A549 (cell line): Measurements from ENCODE around the gene SVIL. TPM values are rescaled to one million over a fixed set of nuclear protein-coding genes. Genes with fewer than 3 reads are reported as not detected.
"Not testable (repeated sequence)": the region's sequence is repeated elsewhere in the genome, so short reads cannot be mapped to it uniquely, and the experiment has no call there.

Source experiments
- ATAC-seq, 2 experiments: fragments of 200-7000 bp in 1 of 2; fragments of >200 bp in 1 of 2; cut with Nextera tagmentation in 1 of 2; cut with Tn5 transposase in 1 of 2; 3 replicates each; pipeline versions ENCODE4 v1.8.0 to v1.9.1; 2018 to 2020; ENCODE audit warnings: mild to moderate bottlenecking in 1 of 2, moderate library complexity in 1 of 2
- CTCF ChIA-PET: fragments of 300-600 bp; sonication (Branson Sonifier 250); formaldehyde crosslinking; extraction: SDS; loops from one replicate; lab custom pipeline; 2021; ENCODE audit warnings: antibody characterized with exemption, inconsistent platforms; lab: Yijun Ruan, JAX
- POLR2A ChIA-PET: fragments of 350-600 bp; formaldehyde crosslinking; extraction: SDS; loops from one replicate; lab custom pipeline; 2021; ENCODE audit warnings: antibody characterized with exemption, inconsistent platforms; lab: Yijun Ruan, JAX
- DNase-seq, 2 experiments: peaks; one replicate each; pipeline versions ENCODE4 v3.0.0 to v3.0.0-alpha.2; 2011 to 2016; ENCODE audit warnings: low read depth in 1 of 2, low spot score in 1 of 2
- FAIRE-seq: peaks from 2 replicates; lab custom pipeline; 2011; peaks lifted over from hg19 to GRCh38; lab: Jason Lieb, UNC
- H3K27ac ChIP-seq, 2 experiments: fragments of >200 bp; sonication (Bioruptor Twin); formaldehyde crosslinking; 3 replicates each; pipeline ENCODE4 v1.5.1; 2016 to 2017
- H3K4me1 ChIP-seq: fragments of >200 bp; sonication (Bioruptor Twin); formaldehyde crosslinking; 3 replicates; pipeline ENCODE4 v1.6.1; 2016
- H3K4me2 ChIP-seq: fragments of >200 bp; sonication (Bioruptor Twin); formaldehyde crosslinking; 3 replicates; pipeline ENCODE4 v1.6.1; 2016
- H3K4me3 ChIP-seq: fragments of >200 bp; sonication (Bioruptor Twin); formaldehyde crosslinking; 3 replicates; pipeline ENCODE4 v1.5.1; 2016
- H3K9me3 ChIP-seq: fragments of >200 bp; sonication (Bioruptor Twin); formaldehyde crosslinking; 3 replicates; pipeline ENCODE4 v1.6.1; 2016
- CBX2 ChIP-seq: fragments of 200-600 bp; sonication (generic); IDR thresholded peaks from 2 replicates; pipeline ENCODE4 v1.6.1; 2016; ENCODE audit warnings: low read depth, mild to moderate bottlenecking, borderline replicate concordance
- CHD2 ChIP-seq: fragments of 150-350 bp; IDR thresholded peaks from 2 replicates; pipeline ENCODE4 v1.6.1; 2014; ENCODE audit warnings: low read length; ENCODE audit not compliant: partially characterized antibody
- CHD4 ChIP-seq: fragments of 200-600 bp; sonication (generic); IDR thresholded peaks from 2 replicates; pipeline ENCODE4 v1.6.1; 2016; ENCODE audit warnings: antibody characterized with exemption, mild to moderate bottlenecking, borderline replicate concordance
- EHF ChIP-seq: fragments of 250-450 bp; sonication (Bioruptor Pico); IDR thresholded peaks from 2 replicates; pipeline ENCODE4 v1.5.0; 2020; ENCODE audit warnings: mild to moderate bottlenecking
- ESRRA ChIP-seq: fragments of 150-350 bp; IDR thresholded peaks from 2 replicates; pipeline ENCODE4 v1.6.1; 2014; ENCODE audit warnings: mild to moderate bottlenecking, low read length, borderline replicate concordance
- HEYL ChIP-seq: fragments of 250-450 bp; sonication (Bioruptor Pico); IDR thresholded peaks from 2 replicates; pipeline ENCODE4 v1.8.0; 2021; ENCODE audit warnings: mild to moderate bottlenecking, moderate library complexity
- HOXA7 ChIP-seq: fragments of 250-450 bp; sonication (Bioruptor Pico); IDR thresholded peaks from 2 replicates; pipeline ENCODE4 v1.5.0; 2020; ENCODE audit warnings: mild to moderate bottlenecking, moderate library complexity
- JUN ChIP-seq, 2 experiments: fragments of >200 bp; sonication (Bioruptor Twin); formaldehyde crosslinking; IDR thresholded peaks; 2 replicates in 1 of 2; 3 replicates in 1 of 2; pipeline ENCODE4 v1.6.1; 2016 to 2017
- MAX ChIP-seq: IDR thresholded peaks from 2 replicates; pipeline ENCODE4 v1.6.1; 2012
- MAZ ChIP-seq: fragments of 150-350 bp; IDR thresholded peaks from 2 replicates; pipeline ENCODE4 v1.6.1; 2014; ENCODE audit warnings: antibody characterized with exemption, low read depth, low read length, borderline replicate concordance
- NPAS2 ChIP-seq: fragments of 250-450 bp; sonication (Bioruptor Pico); IDR thresholded peaks from 2 replicates; pipeline ENCODE4 v1.8.0; 2022; ENCODE audit warnings: mild to moderate bottlenecking, moderate library complexity, borderline replicate concordance
- POLR2AphosphoS2 ChIP-seq: conservative IDR thresholded peaks from 2 replicates; pipeline ENCODE4 v1.6.1; 2012; ENCODE audit warnings: low read length, improper control_type of control experiment, inconsistent platforms
- RAD21 ChIP-seq, 2 experiments: fragments of >200 bp in 1 of 2; sonication (Bioruptor Twin) in 1 of 2; formaldehyde crosslinking in 1 of 2; IDR thresholded peaks in 1 of 2; conservative IDR thresholded peaks in 1 of 2; 2 replicates in 1 of 2; 3 replicates in 1 of 2; pipeline ENCODE4 v1.6.1; 2012 to 2018; ENCODE audit warnings: inconsistent platforms in 1 of 2
- RCOR1 ChIP-seq: fragments of 150-350 bp; IDR thresholded peaks from 2 replicates; pipeline ENCODE4 v1.6.1; 2014; ENCODE audit warnings: antibody characterized with exemption, low read length, low read depth
- TFCP2L1 ChIP-seq: fragments of 250-450 bp; sonication (Bioruptor Pico); IDR thresholded peaks from 2 replicates; pipeline ENCODE4 v1.5.0; 2021; ENCODE audit warnings: mild to moderate bottlenecking
- ZFP36 ChIP-seq: fragments of 450-650 bp; IDR thresholded peaks from 2 replicates; pipeline ENCODE4 v1.6.1; 2014; ENCODE audit warnings: borderline replicate concordance; ENCODE audit not compliant: partially characterized antibody
- ZNF302 ChIP-seq: fragments of 250-450 bp; sonication (Bioruptor Pico); IDR thresholded peaks from 2 replicates; pipeline ENCODE4 v1.9.0; 2021; ENCODE audit warnings: inconsistent platforms, mild to moderate bottlenecking, moderate library complexity
- ZSCAN20 ChIP-seq: fragments of 250-450 bp; sonication (Bioruptor Pico); IDR thresholded peaks from 2 replicates; pipeline ENCODE4 v1.8.0; 2022; ENCODE audit warnings: mild to moderate bottlenecking, moderate library complexity
- WGBS: methylation state at CpG from one replicate; pipeline ENCODE4 v1.1.6; 2017; ENCODE audit errors: missing lambda C conversion rate; 5-methylcytosine and 5-hydroxymethylcytosine counted together
- polyA plus RNA-seq, 4 experiments: library from polyadenylated mRNA; depleted of rRNA in 3 of 4; stranded (reverse); fragments of >200 nt; fragmentation: RNase III in 1 of 4; extraction: RNeasy Plus Mini Kit Qiagen cat#74134 plus additional on column Dnase treatment in 1 of 4; gene quantifications; 2 replicates in 3 of 4; 3 replicates in 1 of 4; pipeline ENCODE4 v1.2.3, GENCODE V29; 2011 to 2017
- TF ChIP-seq, protein P1 (sequence below): IDR thresholded peaks from 2 replicates; pipeline ENCODE4 v1.6.1; 2012
- TF ChIP-seq, protein P2 (sequence below): fragments of 250-450 bp; sonication (Bioruptor Pico); IDR thresholded peaks from 2 replicates; pipeline ENCODE4 v1.5.0; 2020; ENCODE audit warnings: low read depth, mild to moderate bottlenecking, moderate library complexity
- TF ChIP-seq, protein P3 (sequence below): fragments of >200 bp; sonication (Bioruptor Twin); formaldehyde crosslinking; IDR thresholded peaks from 3 replicates; pipeline ENCODE4 v1.6.1; 2016
- TF ChIP-seq, protein P4 (sequence below): fragments of 450-650 bp; IDR thresholded peaks from 2 replicates; pipeline ENCODE4 v1.6.1; 2014; ENCODE audit warnings: antibody characterized with exemption

SVIL gene
- polyA plus RNA-seq, 2 of the 4 experiments (the other 2 are of a cell fraction): 12.0 to 20.4 TPM

GRCh38 chr10:29492774-29493173, 142.0 kb downstream of the SVIL start:
- Histone ChIP-seq H3K9me3 (no peaks in the 10 kb centered on the region), H3K4me3 (no peak overlapping the region), H3K4me2 (no peak overlapping the region), H3K27ac (no peak overlapping the region), H3K4me1 (no peaks in the 10 kb centered on the region)
- no peak for FAIRE-seq
- ChIA-PET CTCF (interaction anchor here (0.7 to 1.1 kb wide), 2 partner anchors 10 to 43 kb away, joined by 3 read pairs; no protein-coding TSS in a partner anchor), POLR2A (no interaction called here)
- DNase-seq: no peak
- ATAC-seq: no peak
- WGBS: 93% methylated on average over 11 of the region's 11 CpGs
- TF ChIP-seq, protein P1, sequence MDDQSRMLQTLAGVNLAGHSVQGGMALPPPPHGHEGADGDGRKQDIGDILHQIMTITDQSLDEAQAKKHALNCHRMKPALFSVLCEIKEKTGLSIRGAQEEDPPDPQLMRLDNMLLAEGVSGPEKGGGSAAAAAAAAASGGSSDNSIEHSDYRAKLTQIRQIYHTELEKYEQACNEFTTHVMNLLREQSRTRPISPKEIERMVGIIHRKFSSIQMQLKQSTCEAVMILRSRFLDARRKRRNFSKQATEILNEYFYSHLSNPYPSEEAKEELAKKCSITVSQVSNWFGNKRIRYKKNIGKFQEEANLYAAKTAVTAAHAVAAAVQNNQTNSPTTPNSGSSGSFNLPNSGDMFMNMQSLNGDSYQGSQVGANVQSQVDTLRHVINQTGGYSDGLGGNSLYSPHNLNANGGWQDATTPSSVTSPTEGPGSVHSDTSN: no peak
- TF ChIP-seq JUN (IDR thresholded peaks at IDR 0.05) (no peak), RCOR1 (no peak), ESRRA (no peak), HOXA7 (CRISPR knock-in tag) (no peak), EHF (CRISPR knock-in tag) (no peak), CBX2 (no peak), POLR2AphosphoS2 (no peak), HEYL (CRISPR knock-in tag) (no peak), ZFP36 (no peak), CHD2 (no peak)
- TF ChIP-seq, protein P2, sequence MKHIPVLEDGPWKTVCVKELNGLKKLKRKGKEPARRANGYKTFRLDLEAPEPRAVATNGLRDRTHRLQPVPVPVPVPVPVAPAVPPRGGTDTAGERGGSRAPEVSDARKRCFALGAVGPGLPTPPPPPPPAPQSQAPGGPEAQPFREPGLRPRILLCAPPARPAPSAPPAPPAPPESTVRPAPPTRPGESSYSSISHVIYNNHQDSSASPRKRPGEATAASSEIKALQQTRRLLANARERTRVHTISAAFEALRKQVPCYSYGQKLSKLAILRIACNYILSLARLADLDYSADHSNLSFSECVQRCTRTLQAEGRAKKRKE (CRISPR knock-in tag): no peak
- TF ChIP-seq, protein P3, sequence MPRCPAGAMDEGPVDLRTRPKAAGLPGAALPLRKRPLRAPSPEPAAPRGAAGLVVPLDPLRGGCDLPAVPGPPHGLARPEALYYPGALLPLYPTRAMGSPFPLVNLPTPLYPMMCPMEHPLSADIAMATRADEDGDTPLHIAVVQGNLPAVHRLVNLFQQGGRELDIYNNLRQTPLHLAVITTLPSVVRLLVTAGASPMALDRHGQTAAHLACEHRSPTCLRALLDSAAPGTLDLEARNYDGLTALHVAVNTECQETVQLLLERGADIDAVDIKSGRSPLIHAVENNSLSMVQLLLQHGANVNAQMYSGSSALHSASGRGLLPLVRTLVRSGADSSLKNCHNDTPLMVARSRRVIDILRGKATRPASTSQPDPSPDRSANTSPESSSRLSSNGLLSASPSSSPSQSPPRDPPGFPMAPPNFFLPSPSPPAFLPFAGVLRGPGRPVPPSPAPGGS: no peak

DNA sequence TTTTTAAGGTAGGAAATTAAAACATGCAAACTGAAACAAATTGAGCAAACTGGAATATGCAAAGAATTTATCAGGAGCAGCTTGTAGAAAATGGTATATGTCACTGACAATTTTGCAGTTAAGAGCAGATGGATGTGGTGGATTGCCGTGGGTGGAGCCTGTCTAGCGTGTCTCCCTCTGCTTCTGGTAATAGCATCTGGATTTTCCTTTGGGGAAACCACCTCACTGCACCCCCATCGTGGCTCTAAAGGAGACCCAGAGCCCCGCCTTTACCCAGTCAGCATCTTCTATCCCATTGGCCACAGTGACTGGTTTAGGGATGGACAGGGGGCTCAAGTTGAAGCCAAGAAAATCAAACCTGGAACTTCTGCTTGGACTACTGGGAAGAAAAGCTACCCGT, 142.9 kb downstream of the SVIL start:
- FAIRE-seq (no peak), ATAC-seq (no peak), DNase-seq (no peak)
- Histone ChIP-seq H3K4me3 (no peak overlapping the region), H3K9me3 (no peaks in the 10 kb centered on the region), H3K4me1 (no peaks in the 10 kb centered on the region), H3K4me2 (no peak overlapping the region), H3K27ac (no peak overlapping the region)
- TF ChIP-seq JUN (IDR thresholded peaks at IDR 0.05) (no peak), MAZ (no peak), ZNF302 (CRISPR knock-in tag) (no peak), ZSCAN20 (no peak), CHD4 (no peak), ESRRA (no peak), RAD21 (conservative IDR thresholded peaks at IDR 0.05 in 1 of 2, IDR thresholded peaks at IDR 0.05 in 1 of 2) (no peak), TFCP2L1 (CRISPR knock-in tag) (no peak), MAX (no peak), HOXA7 (CRISPR knock-in tag) (no peak), NPAS2 (CRISPR knock-in tag) (no peak)
- TF ChIP-seq, protein P2 (CRISPR knock-in tag): no peak
- TF ChIP-seq, protein P4, sequence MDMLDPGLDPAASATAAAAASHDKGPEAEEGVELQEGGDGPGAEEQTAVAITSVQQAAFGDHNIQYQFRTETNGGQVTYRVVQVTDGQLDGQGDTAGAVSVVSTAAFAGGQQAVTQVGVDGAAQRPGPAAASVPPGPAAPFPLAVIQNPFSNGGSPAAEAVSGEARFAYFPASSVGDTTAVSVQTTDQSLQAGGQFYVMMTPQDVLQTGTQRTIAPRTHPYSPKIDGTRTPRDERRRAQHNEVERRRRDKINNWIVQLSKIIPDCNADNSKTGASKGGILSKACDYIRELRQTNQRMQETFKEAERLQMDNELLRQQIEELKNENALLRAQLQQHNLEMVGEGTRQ: no peak
- TF ChIP-seq, protein P3: no peak
- POLR2A ChIA-PET: no interaction called here
- 70% methylated on average over 5 of the region's 5 CpGs for WGBS
- CTCF ChIA-PET: interaction anchor here (0.7 to 1.2 kb wide), 5 partner anchors 9 to 510 kb away, joined by 3 to 4 read pairs (median 3); no protein-coding TSS in a partner anchor

- H3K9me3 ChIP-seq, H3K4me3 ChIP-seq, CTCF ChIA-PET, FAIRE-seq, H3K4me2 ChIP-seq, H3K27ac ChIP-seq, H3K4me1 ChIP-seq, DNase-seq, POLR2A ChIA-PET, ATAC-seq: not testable (repeated sequence)
- WGBS: 96% methylated on average over 16 of the region's 16 CpGs
Measured at GRCh38 chr10:29490781-29491280, 143.9 kb downstream of the SVIL start.

DNA sequence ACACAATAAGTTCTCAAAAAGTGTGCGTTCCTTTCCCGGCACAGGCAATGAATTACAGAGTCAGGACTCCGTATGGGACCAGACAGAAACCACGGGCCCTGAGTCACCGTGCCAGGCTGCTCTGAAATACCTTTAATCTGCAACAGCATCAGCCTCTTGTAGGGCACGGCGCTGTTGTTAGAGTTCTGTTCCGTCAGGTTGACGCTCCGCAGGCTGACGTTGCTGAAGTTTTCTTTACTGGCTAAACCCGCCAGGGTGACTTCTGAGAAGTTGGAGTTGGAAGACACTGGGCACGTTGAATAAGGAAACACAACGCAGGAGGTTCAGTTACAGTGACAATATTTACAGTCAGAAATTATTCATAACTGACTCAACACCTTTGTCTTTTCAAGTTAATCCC, 146.3 kb downstream of the SVIL start:
- FAIRE-seq, H3K4me2 ChIP-seq, POLR2A ChIA-PET, DNase-seq, H3K4me1 ChIP-seq, H3K27ac ChIP-seq, H3K4me3 ChIP-seq, H3K9me3 ChIP-seq: not testable (repeated sequence)
- 83% methylated on average over 14 of the region's 14 CpGs for WGBS
- CTCF ChIA-PET: interaction anchor here (0.7 to 3.0 kb wide), 4 partner anchors 8 to 22 kb away, joined by 3 to 22 read pairs (median 4); no protein-coding TSS in a partner anchor
- ATAC-seq: peak; percentile 46 to 76; a peak in 5 of 6 replicates
